ENCODE results near the gene ZNF511. TPM values are rescaled to one million over a fixed set of nuclear protein-coding genes. Genes with fewer than 3 reads are reported as not detected.

ZNF511 gene
- total RNA-seq, 1 donor from 2014 or later, result 87.2 TPM

GRCh38 chr10:133309100-133309719 is 496 bp downstream of the ZNF511 start:
- Mint-ChIP-seq H3K4me3 (peak overlapping the region; percentile 73), H3K36me3 (ENCODE audit: low read depth) (peaks cover 24% of the 10 kb centered on the region), H3K4me1 (peaks cover 17% of the 10 kb centered on the region), H3K27me3 (peaks cover 2% of the 10 kb centered on the region), H3K27ac (peak overlapping the region; percentile 81), H3K9me3 (no peaks in the 10 kb centered on the region)
- DNase-seq, result peak; percentile 97
- intact Hi-C loops (cut with micrococcal nuclease), result loop anchor here (1.0 to 5.0 kb wide), 5 partner anchors 34 to 367 kb away; partner anchors contain the start of genes CFAP46, FUOM, MTG1 and PAOX

GRCh38 chr10:133309720-133310398 is 1.1 kb downstream of the ZNF511 start:
- Mint-ChIP-seq H3K4me3 (peak overlapping the region; percentile 73), H3K4me1 (peaks cover 18% of the 10 kb centered on the region), H3K27ac (no peak overlapping the region), H3K36me3 (ENCODE audit: low read depth) (peaks cover 24% of the 10 kb centered on the region), H3K9me3 (no peaks in the 10 kb centered on the region), H3K27me3 (peaks cover 2% of the 10 kb centered on the region)
- intact Hi-C loops (cut with micrococcal nuclease), result loop anchor here (1.0 to 5.0 kb wide), 5 partner anchors 35 to 368 kb away; partner anchors contain the start of genes CFAP46, FUOM, MTG1 and PAOX
- DNase-seq, result no peak

GRCh38 chr10:133310399-133310755 is 1.7 kb downstream of the ZNF511 start:
- Mint-ChIP-seq H3K9me3 (no peaks in the 10 kb centered on the region), H3K27ac (no peak overlapping the region), H3K27me3 (peaks cover 2% of the 10 kb centered on the region), H3K4me3 (no peak overlapping the region), H3K36me3 (ENCODE audit: low read depth) (peaks cover 21% of the 10 kb centered on the region), H3K4me1 (peaks cover 16% of the 10 kb centered on the region)
- DNase-seq, result no peak
- intact Hi-C loops (cut with micrococcal nuclease), result no loop called here

- no peak for DNase-seq
- no peak overlapping the region for H3K27ac Mint-ChIP-seq
- peaks cover 20% of the 10 kb centered on the region for H3K36me3 Mint-ChIP-seq (ENCODE audit: low read depth)
- peaks cover 14% of the 10 kb centered on the region for H3K4me1 Mint-ChIP-seq
- no peak overlapping the region for H3K4me3 Mint-ChIP-seq
- peaks cover 2% of the 10 kb centered on the region for H3K27me3 Mint-ChIP-seq
- intact Hi-C loops (cut with micrococcal nuclease), result no loop called here
- H3K9me3 Mint-ChIP-seq, result no peaks in the 10 kb centered on the region
Observed at GRCh38 chr10:133310789-133311188, 2.1 kb downstream of the ZNF511 start.

GRCh38 chr10:133311570-133311969 is 2.9 kb downstream of the ZNF511 start:
- Mint-ChIP-seq H3K27me3 (peaks cover 2% of the 10 kb centered on the region), H3K27ac (no peak overlapping the region), H3K4me3 (no peak overlapping the region), H3K9me3 (peaks cover 6% of the 10 kb centered on the region), H3K4me1 (peaks cover 17% of the 10 kb centered on the region), H3K36me3 (ENCODE audit: low read depth) (peaks cover 20% of the 10 kb centered on the region)
- intact Hi-C loops (cut with micrococcal nuclease), result no loop called here
- DNase-seq, result no peak

GRCh38 chr10:133312016-133312768 is 3.5 kb downstream of the ZNF511 start:
- Mint-ChIP-seq H3K4me3 (no peak overlapping the region), H3K27ac (no peak overlapping the region), H3K36me3 (ENCODE audit: low read depth) (peaks cover 20% of the 10 kb centered on the region), H3K27me3 (peaks cover 2% of the 10 kb centered on the region), H3K4me1 (peaks cover 13% of the 10 kb centered on the region), H3K9me3 (peaks cover 6% of the 10 kb centered on the region)
- DNase-seq, result no peak
- intact Hi-C loops (cut with micrococcal nuclease), result no loop called here

- peaks cover 6% of the 10 kb centered on the region for H3K9me3 Mint-ChIP-seq
- H3K27ac Mint-ChIP-seq, result no peak overlapping the region
- peaks cover 20% of the 10 kb centered on the region for H3K36me3 Mint-ChIP-seq (ENCODE audit: low read depth)
- intact Hi-C loops (cut with micrococcal nuclease), result no loop called here
- DNase-seq, result no peak
- H3K4me1 Mint-ChIP-seq, result peaks cover 10% of the 10 kb centered on the region
- H3K4me3 Mint-ChIP-seq, result no peak overlapping the region
- peaks cover 2% of the 10 kb centered on the region for H3K27me3 Mint-ChIP-seq
Observed at GRCh38 chr10:133312769-133313145, 4.0 kb downstream of the ZNF511 start.

GRCh38 chr10:133313192-133313591 is 4.5 kb downstream of the ZNF511 start:
- peaks cover 6% of the 10 kb centered on the region for H3K4me1 Mint-ChIP-seq

GRCh38 chr10:133314911-133315310 is 6.2 kb downstream of the ZNF511 start:
- no peak for DNase-seq
- peaks cover 6% of the 10 kb centered on the region for H3K9me3 Mint-ChIP-seq
- intact Hi-C loops (cut with micrococcal nuclease), result no loop called here
- peaks cover 5% of the 10 kb centered on the region for H3K27me3 Mint-ChIP-seq
- H3K4me3 Mint-ChIP-seq, result no peak overlapping the region
- peaks cover 14% of the 10 kb centered on the region for H3K36me3 Mint-ChIP-seq (ENCODE audit: low read depth)
- peaks cover 11% of the 10 kb centered on the region for H3K4me1 Mint-ChIP-seq
- no peak overlapping the region for H3K27ac Mint-ChIP-seq

More at GRCh38 chr10:133313192-133313591, 4.5 kb downstream of the ZNF511 start:
- peaks cover 17% of the 10 kb centered on the region for H3K36me3 Mint-ChIP-seq (ENCODE audit: low read depth)
- H3K27ac Mint-ChIP-seq, result no peak overlapping the region
- DNase-seq, result no peak
- H3K27me3 Mint-ChIP-seq, result no peaks in the 10 kb centered on the region
- H3K4me3 Mint-ChIP-seq, result no peak overlapping the region
- H3K9me3 Mint-ChIP-seq, result peaks cover 6% of the 10 kb centered on the region
- intact Hi-C loops (cut with micrococcal nuclease), result no loop called here

GRCh38 chr10:133315847-133316246 is 7.1 kb downstream of the ZNF511 start:
- intact Hi-C loops (cut with micrococcal nuclease), result no loop called here
- peaks cover 10% of the 10 kb centered on the region for H3K36me3 Mint-ChIP-seq (ENCODE audit: low read depth)
- peaks cover 9% of the 10 kb centered on the region for H3K27me3 Mint-ChIP-seq
- H3K9me3 Mint-ChIP-seq, result peaks cover 6% of the 10 kb centered on the region
- DNase-seq, result no peak
- peaks cover 11% of the 10 kb centered on the region for H3K4me1 Mint-ChIP-seq
- no peak overlapping the region for H3K4me3 Mint-ChIP-seq
- no peak overlapping the region for H3K27ac Mint-ChIP-seq

GRCh38 chr10:133316266-133316665 is 7.6 kb downstream of the ZNF511 start:
- Mint-ChIP-seq H3K9me3 (peaks cover 6% of the 10 kb centered on the region), H3K4me1 (peaks cover 11% of the 10 kb centered on the region), H3K27me3 (peaks cover 9% of the 10 kb centered on the region), H3K27ac (no peak overlapping the region), H3K4me3 (no peak overlapping the region), H3K36me3 (ENCODE audit: low read depth) (peaks cover 9% of the 10 kb centered on the region)
- no peak for DNase-seq
- intact Hi-C loops (cut with micrococcal nuclease), result no loop called here

- Mint-ChIP-seq H3K27ac (no peak overlapping the region), H3K4me1 (peaks cover 11% of the 10 kb centered on the region), H3K36me3 (ENCODE audit: low read depth) (peaks cover 6% of the 10 kb centered on the region), H3K27me3 (peaks cover 9% of the 10 kb centered on the region), H3K9me3 (peaks cover 6% of the 10 kb centered on the region), H3K4me3 (no peak overlapping the region)
- DNase-seq, result no peak
- intact Hi-C loops (cut with micrococcal nuclease), result no loop called here
Observed at GRCh38 chr10:133316732-133317131, 8.0 kb downstream of the ZNF511 start.

GRCh38 chr10:133318494-133319127 is 9.9 kb downstream of the ZNF511 start:
- Mint-ChIP-seq H3K4me3 (peak overlapping the region; percentile 78), H3K36me3 (ENCODE audit: low read depth) (no peaks in the 10 kb centered on the region), H3K4me1 (peaks cover 11% of the 10 kb centered on the region), H3K27me3 (peaks cover 9% of the 10 kb centered on the region), H3K9me3 (peaks cover 6% of the 10 kb centered on the region), H3K27ac (no peak overlapping the region)
- intact Hi-C loops (cut with micrococcal nuclease), result loop anchor here (2.0 kb wide), 1 partner anchor 174 kb away; no protein-coding TSS in a partner anchor
- peak; percentile 93 for DNase-seq
